Esophagus muscularis mucosa (tissue), 3 donors: Measurements from ENCODE around the gene NCAM1.

Experiments
- POLR2A ChIP-seq: fragments of 450-650 bp; IDR thresholded peaks from one replicate; pipeline ENCODE4 v1.6.1; 2017; ENCODE audit warnings: antibody characterized with exemption, moderate library complexity, mild to moderate bottlenecking, low read depth
- TF ChIP-seq, protein P1 (sequence below), 3 experiments: fragments of 200-600 bp in 2 of 3; fragments of 450-650 bp in 1 of 3; sonication (generic) in 2 of 3; IDR thresholded peaks; one replicate each; pipeline ENCODE4 v1.5.1; 2017 to 2019; ENCODE audit warnings: antibody characterized with exemption in 3 of 3, mild to moderate bottlenecking in 2 of 3, moderate library complexity in 1 of 3

GRCh38 chr11:113179181-113179704 lies 218.0 kb downstream of the NCAM1 start:
- TF ChIP-seq, protein P1, sequence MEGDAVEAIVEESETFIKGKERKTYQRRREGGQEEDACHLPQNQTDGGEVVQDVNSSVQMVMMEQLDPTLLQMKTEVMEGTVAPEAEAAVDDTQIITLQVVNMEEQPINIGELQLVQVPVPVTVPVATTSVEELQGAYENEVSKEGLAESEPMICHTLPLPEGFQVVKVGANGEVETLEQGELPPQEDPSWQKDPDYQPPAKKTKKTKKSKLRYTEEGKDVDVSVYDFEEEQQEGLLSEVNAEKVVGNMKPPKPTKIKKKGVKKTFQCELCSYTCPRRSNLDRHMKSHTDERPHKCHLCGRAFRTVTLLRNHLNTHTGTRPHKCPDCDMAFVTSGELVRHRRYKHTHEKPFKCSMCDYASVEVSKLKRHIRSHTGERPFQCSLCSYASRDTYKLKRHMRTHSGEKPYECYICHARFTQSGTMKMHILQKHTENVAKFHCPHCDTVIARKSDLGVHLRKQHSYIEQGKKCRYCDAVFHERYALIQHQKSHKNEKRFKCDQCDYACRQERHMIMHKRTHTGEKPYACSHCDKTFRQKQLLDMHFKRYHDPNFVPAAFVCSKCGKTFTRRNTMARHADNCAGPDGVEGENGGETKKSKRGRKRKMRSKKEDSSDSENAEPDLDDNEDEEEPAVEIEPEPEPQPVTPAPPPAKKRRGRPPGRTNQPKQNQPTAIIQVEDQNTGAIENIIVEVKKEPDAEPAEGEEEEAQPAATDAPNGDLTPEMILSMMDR (IDR thresholded peaks at IDR 0.05), result no peak
- no peak for TF ChIP-seq POLR2A
